Osteocyte (in vitro differentiated cells): Measurements from ENCODE around the gene LOXHD1. TPM values are rescaled to one million over a fixed set of nuclear protein-coding genes. Genes with fewer than 3 reads are reported as not detected.

Experiments used
- DNase-seq: peaks from one replicate; pipeline ENCODE4 v3.0.0; 2021; ENCODE audit warnings: mixed read lengths; ENCODE audit not compliant: unreplicated experiment; ENCODE audit errors: extremely low spot score
- H3K27ac Mint-ChIP-seq: one replicate; pipeline ENCODE4 v1.8.0; 2021; ENCODE audit warnings: mild to moderate bottlenecking, mixed read lengths; ENCODE audit not compliant: unreplicated experiment
- H3K27me3 Mint-ChIP-seq: one replicate; pipeline ENCODE4 v1.8.0; 2021; ENCODE audit warnings: mixed read lengths; ENCODE audit not compliant: unreplicated experiment
- H3K36me3 Mint-ChIP-seq: one replicate; pipeline ENCODE4 v1.8.0; 2021; ENCODE audit warnings: mixed read lengths; ENCODE audit not compliant: unreplicated experiment
- H3K4me1 Mint-ChIP-seq: one replicate; pipeline ENCODE4 v1.8.0; 2021; ENCODE audit warnings: mixed read lengths; ENCODE audit not compliant: unreplicated experiment
- H3K4me3 Mint-ChIP-seq: one replicate; pipeline ENCODE4 v1.8.0; 2021; ENCODE audit warnings: mild to moderate bottlenecking, moderate library complexity, mixed read lengths; ENCODE audit not compliant: unreplicated experiment
- H3K9me3 Mint-ChIP-seq: one replicate; pipeline ENCODE4 v1.8.0; 2021; ENCODE audit warnings: mixed read lengths; ENCODE audit not compliant: unreplicated experiment
- total RNA-seq: library from RNA; stranded (reverse); gene quantifications from 2 replicates; pipeline ENCODE4 v1.2.1, GENCODE V29; 2021
- TF ChIP-seq, protein P1 (sequence below): fragments of 200-600 bp; sonication (generic); IDR thresholded peaks from 2 replicates; pipeline ENCODE4 v1.5.0; 2021; ENCODE audit warnings: antibody characterized with exemption, mild to moderate bottlenecking, moderate library complexity

The LOXHD1 gene
- total RNA-seq, 1 donor from 2014 or later: not detected

DNA sequence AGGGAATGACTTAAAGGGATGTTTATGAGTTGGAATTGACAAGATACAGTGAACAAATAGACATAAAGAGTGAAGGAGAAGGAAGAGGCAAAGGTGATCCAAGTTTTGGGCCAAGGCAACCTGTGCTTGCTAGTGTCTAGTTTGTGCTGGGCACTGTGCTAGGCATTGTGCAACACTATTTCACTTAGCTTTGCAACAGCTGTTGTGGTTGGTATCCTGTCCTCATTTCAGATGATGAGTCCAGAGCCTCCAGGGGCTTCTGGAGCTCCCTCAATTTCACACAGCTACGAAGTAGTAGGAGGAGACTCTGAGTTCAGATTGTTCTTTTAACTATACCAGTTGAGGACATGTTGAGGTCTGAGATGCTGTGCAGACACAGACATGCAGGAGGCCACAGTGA, 18.1 kb upstream of the LOXHD1 start:
- Mint-ChIP-seq H3K4me3 (no peak overlapping the region), H3K27ac (no peak overlapping the region), H3K9me3 (no peaks in the 10 kb centered on the region), H3K4me1 (no peaks in the 10 kb centered on the region), H3K27me3 (peaks cover 28% of the 10 kb centered on the region), H3K36me3 (no peaks in the 10 kb centered on the region)
- no peak for DNase-seq
- TF ChIP-seq, protein P1, sequence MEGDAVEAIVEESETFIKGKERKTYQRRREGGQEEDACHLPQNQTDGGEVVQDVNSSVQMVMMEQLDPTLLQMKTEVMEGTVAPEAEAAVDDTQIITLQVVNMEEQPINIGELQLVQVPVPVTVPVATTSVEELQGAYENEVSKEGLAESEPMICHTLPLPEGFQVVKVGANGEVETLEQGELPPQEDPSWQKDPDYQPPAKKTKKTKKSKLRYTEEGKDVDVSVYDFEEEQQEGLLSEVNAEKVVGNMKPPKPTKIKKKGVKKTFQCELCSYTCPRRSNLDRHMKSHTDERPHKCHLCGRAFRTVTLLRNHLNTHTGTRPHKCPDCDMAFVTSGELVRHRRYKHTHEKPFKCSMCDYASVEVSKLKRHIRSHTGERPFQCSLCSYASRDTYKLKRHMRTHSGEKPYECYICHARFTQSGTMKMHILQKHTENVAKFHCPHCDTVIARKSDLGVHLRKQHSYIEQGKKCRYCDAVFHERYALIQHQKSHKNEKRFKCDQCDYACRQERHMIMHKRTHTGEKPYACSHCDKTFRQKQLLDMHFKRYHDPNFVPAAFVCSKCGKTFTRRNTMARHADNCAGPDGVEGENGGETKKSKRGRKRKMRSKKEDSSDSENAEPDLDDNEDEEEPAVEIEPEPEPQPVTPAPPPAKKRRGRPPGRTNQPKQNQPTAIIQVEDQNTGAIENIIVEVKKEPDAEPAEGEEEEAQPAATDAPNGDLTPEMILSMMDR: no peak

DNA sequence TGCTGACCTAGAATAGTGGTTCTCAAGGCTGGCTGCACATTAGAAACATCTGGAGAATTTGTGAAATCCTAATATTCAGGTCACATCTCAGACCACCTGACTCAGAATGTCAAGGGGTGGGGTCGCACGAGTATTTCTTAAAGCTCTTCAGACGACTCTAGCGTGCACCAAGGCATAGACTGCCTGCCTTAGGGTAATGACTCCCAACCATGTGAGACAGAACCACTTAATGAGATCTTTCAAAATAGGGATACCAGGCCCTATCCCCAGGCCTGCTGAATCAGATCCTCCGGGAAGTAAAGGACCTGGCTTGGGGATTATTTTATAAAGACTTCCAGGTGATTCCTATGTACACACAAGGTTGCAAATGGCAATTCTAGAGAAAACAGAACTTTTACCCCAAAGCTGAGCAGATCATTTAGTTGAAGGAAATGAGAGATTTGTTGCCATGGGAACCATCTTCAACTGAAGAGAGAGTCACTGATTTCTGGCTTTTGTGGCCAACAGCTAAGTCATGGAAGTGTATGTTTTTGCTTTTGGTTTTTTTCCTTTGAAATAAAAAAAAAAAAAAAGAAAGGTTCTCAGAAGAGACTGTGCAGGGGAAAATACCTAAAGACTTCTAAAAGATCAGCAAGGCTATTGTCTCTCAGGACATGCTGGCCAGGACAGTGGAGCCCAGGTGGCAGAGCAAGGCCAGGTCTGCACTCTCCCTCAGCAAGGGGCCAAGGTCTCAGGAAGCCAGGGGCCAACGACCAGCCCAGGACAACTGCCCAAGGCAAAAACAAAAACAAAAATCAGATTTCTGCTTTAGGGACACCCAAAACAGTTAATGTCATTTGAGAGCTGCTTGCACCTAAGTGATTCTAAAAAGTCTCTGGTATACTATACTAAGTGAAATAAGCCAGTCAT, 15.3 kb upstream of the LOXHD1 start:
- H3K9me3 Mint-ChIP-seq: no peaks in the 10 kb centered on the region
- TF ChIP-seq, protein P1: no peak
- H3K4me3 Mint-ChIP-seq: no peak overlapping the region
- no peaks in the 10 kb centered on the region for H3K4me1 Mint-ChIP-seq
- H3K36me3 Mint-ChIP-seq: no peaks in the 10 kb centered on the region
- H3K27me3 Mint-ChIP-seq: peaks cover 30% of the 10 kb centered on the region
- DNase-seq: no peak
- H3K27ac Mint-ChIP-seq: no peak overlapping the region

DNA sequence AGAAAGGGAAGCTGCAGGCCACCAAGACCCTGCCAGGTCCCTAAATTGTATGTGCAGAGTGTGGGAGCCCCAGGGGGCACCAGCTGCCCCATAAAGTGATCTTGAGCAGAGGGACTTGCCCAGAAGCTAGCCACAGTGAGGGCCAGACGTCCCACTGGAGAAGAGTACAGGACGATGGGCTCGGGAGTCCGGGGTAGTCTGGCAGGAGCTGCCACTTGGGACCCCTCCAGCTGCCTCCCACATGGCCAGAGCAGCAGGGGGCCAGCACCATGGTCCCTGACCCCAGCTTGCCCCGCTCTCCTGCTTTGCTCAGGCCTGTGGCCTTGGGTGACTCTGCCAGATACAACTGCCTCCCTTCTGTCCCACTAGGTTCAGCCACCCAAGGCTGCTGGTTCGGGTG, 11.7 kb upstream of the LOXHD1 start:
- no peak overlapping the region for H3K27ac Mint-ChIP-seq
- H3K4me3 Mint-ChIP-seq: no peak overlapping the region
- H3K27me3 Mint-ChIP-seq: peaks cover 18% of the 10 kb centered on the region
- H3K9me3 Mint-ChIP-seq: no peaks in the 10 kb centered on the region
- TF ChIP-seq, protein P1: no peak
- DNase-seq: no peak
- H3K36me3 Mint-ChIP-seq: no peaks in the 10 kb centered on the region
- no peaks in the 10 kb centered on the region for H3K4me1 Mint-ChIP-seq

DNA sequence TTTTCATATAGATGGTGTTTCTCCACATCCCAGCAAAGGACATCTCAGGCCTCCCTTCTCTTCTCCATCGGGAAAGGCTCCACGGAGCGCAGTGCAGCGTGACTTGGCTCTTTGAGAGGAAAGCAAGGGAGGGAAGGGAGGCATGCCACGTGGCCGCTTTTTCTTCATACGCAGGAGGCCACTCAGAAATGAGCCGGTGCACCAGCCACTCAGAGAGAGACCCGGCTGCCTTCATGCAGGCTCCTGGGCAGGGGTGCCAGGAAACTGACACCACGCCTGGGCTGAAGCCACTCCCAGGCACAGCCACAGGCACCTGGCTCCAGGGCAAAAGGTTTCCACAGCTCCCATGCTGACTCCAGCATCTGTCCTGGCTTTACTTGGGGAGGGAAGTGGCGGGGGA, 11.1 kb upstream of the LOXHD1 start:
- Mint-ChIP-seq H3K4me1 (no peaks in the 10 kb centered on the region), H3K36me3 (no peaks in the 10 kb centered on the region), H3K9me3 (no peaks in the 10 kb centered on the region), H3K4me3 (no peak overlapping the region), H3K27ac (no peak overlapping the region), H3K27me3 (peaks cover 24% of the 10 kb centered on the region)
- no peak for DNase-seq
- TF ChIP-seq, protein P1: no peak

DNA sequence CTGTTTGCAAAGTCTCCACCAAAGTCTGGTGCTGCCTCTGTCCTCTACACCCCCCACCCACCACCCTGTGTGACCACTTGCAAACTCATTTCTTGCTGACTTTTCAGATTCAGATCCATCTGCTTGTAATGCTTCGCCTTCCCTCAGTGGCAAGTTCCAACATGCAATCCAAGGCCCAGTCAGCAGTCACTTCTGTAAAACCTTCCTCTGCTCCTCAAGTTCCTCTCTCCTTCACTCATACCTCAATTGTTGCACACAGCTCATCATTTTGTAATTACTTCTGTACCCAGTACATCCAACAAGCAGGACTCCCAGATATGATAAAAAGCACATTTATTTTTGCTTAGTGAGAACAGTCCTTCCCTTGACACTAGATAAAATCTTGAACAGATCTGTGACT, 6.5 kb upstream of the LOXHD1 start:
- Mint-ChIP-seq H3K4me3 (no peak overlapping the region), H3K4me1 (no peaks in the 10 kb centered on the region), H3K27me3 (peaks cover 20% of the 10 kb centered on the region), H3K36me3 (no peaks in the 10 kb centered on the region), H3K27ac (no peak overlapping the region), H3K9me3 (no peaks in the 10 kb centered on the region)
- no peak for DNase-seq
- TF ChIP-seq, protein P1: no peak
